ENCODE measurements around the gene PTDSS2. TPM values are rescaled to one million over a fixed set of nuclear protein-coding genes. Genes with fewer than 3 reads are reported as not detected.

PTDSS2 gene
- total RNA-seq, 1 experiment from 2014 or later = 37.6 TPM

DNA sequence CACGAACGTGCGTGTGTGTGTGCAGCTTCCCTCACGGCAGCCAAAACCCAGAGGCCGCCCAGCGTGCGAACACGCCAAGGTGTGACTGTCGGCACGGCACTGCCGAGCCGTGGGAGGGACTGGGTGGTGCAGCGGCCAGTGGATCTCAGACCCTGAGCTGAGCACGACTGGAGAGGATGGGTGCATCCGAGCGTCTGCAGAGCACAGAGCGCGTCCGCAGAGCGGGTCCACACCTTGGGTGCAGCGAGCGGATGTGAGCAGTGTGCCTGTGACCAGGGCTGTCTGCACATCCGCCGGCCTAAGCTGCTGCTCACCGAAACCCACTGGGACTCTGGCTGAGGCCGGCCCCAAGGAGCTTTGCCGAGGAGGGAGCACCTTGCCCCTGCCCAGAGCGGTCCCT, 22.7 kb downstream of the PTDSS2 start:
- intact Hi-C loops (cut with micrococcal nuclease; ENCODE audit: unreplicated experiment) = no loop called here
- no peaks in the 10 kb centered on the region for H3K9me3 ChIP-seq (ENCODE audit: low read depth, low read length, poor library complexity, severe bottlenecking)
- no peak overlapping the region for H3K27ac ChIP-seq (ENCODE audit: low read depth, low read length, poor library complexity, severe bottlenecking)
- DNase-seq (ENCODE audit: low spot score) = no peak
- TF ChIP-seq EZH2 (IDR thresholded peaks at IDR 0.05; ENCODE audit: borderline replicate concordance, low read depth, low read length, poor library complexity, severe bottlenecking) = no peak
- no peak for TF ChIP-seq CTCF (conservative IDR thresholded peaks at IDR 0.05; ENCODE audit: low read depth, low read length)
- ChIA-PET POLR2A (ENCODE audit: low non-redundant PET) (no interaction called here), CTCF (no interaction called here)
- no peak overlapping the region for H3K4me3 ChIP-seq (ENCODE audit: low read depth, low read length, poor library complexity, severe bottlenecking)
- no peaks in the 10 kb centered on the region for H3K27me3 ChIP-seq (replicated peaks; ENCODE audit: insufficient read depth, low read depth, low read length, poor library complexity)
- BruUV-seq (replicated peaks) = no TSS peak
- H3K4me1 ChIP-seq (ENCODE audit: insufficient read depth, low read length, poor library complexity, severe bottlenecking) = peaks cover 6% of the 10 kb centered on the region
- no peaks in the 10 kb centered on the region for H3K36me3 ChIP-seq (ENCODE audit: insufficient read depth, low read length, poor library complexity, severe bottlenecking)

DNA sequence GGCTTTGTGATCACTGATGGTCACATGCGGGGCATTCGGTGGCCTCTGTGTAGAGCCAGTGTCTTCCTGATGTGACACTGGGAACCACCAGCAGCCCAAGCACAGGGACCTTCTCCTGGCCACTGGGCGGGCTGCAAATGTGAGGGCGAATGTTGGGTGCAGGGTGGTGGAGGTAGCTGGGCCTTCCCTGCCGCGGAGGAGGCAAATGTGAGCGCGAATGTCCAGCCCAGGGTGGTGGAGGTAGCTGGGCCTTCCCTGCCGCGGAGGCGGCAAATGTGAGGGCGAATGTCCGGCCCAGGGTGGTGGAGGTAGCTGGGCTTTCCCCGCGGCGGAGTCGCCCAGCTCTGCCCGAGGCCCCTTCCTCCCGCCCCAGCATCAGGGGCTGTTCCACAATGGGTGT, 23.3 kb downstream of the PTDSS2 start:
- Histone ChIP-seq H3K4me1 (ENCODE audit: insufficient read depth, low read length, poor library complexity, severe bottlenecking) (peaks cover 6% of the 10 kb centered on the region), H3K27ac (ENCODE audit: low read depth, low read length, poor library complexity, severe bottlenecking) (no peak overlapping the region), H3K9me3 (ENCODE audit: low read depth, low read length, poor library complexity, severe bottlenecking) (no peaks in the 10 kb centered on the region), H3K4me3 (ENCODE audit: low read depth, low read length, poor library complexity, severe bottlenecking) (no peak overlapping the region), H3K27me3 (replicated peaks; ENCODE audit: insufficient read depth, low read depth, low read length, poor library complexity) (no peaks in the 10 kb centered on the region), H3K36me3 (ENCODE audit: insufficient read depth, low read length, poor library complexity, severe bottlenecking) (no peaks in the 10 kb centered on the region)
- DNase-seq (ENCODE audit: low spot score) = no peak
- no TSS peak for BruUV-seq (replicated peaks)
- CTCF ChIA-PET = no interaction called here
- no peak for TF ChIP-seq CTCF (conservative IDR thresholded peaks at IDR 0.05; ENCODE audit: low read depth, low read length)
- no peak for TF ChIP-seq EZH2 (IDR thresholded peaks at IDR 0.05; ENCODE audit: borderline replicate concordance, low read depth, low read length, poor library complexity, severe bottlenecking)
- intact Hi-C loops (cut with micrococcal nuclease; ENCODE audit: unreplicated experiment) = no loop called here
- POLR2A ChIA-PET (ENCODE audit: low non-redundant PET) = no interaction called here

- POLR2A ChIA-PET (ENCODE audit: low non-redundant PET) = no interaction called here
- DNase-seq (ENCODE audit: low spot score) = no peak
- peaks cover 6% of the 10 kb centered on the region for H3K4me1 ChIP-seq (ENCODE audit: insufficient read depth, low read length, poor library complexity, severe bottlenecking)
- H3K9me3 ChIP-seq (ENCODE audit: low read depth, low read length, poor library complexity, severe bottlenecking) = no peaks in the 10 kb centered on the region
- no peak for TF ChIP-seq CTCF (conservative IDR thresholded peaks at IDR 0.05; ENCODE audit: low read depth, low read length)
- no peak for TF ChIP-seq EZH2 (IDR thresholded peaks at IDR 0.05; ENCODE audit: borderline replicate concordance, low read depth, low read length, poor library complexity, severe bottlenecking)
- no TSS peak for BruUV-seq (replicated peaks)
- intact Hi-C loops (cut with micrococcal nuclease; ENCODE audit: unreplicated experiment) = no loop called here
- CTCF ChIA-PET = no interaction called here
- H3K4me3 ChIP-seq (ENCODE audit: low read depth, low read length, poor library complexity, severe bottlenecking) = no peak overlapping the region
- no peaks in the 10 kb centered on the region for H3K36me3 ChIP-seq (ENCODE audit: insufficient read depth, low read length, poor library complexity, severe bottlenecking)
- no peak overlapping the region for H3K27ac ChIP-seq (ENCODE audit: low read depth, low read length, poor library complexity, severe bottlenecking)
- H3K27me3 ChIP-seq (replicated peaks; ENCODE audit: insufficient read depth, low read depth, low read length, poor library complexity) = no peaks in the 10 kb centered on the region
Measured at GRCh38 chr11:473962-474785, 24.1 kb downstream of the PTDSS2 start.

Measured in A673 (cell line).